IPS-15b (cell line): ENCODE data around the gene SLC34A2.
A peak's percentile ranks its signal among the peaks of the same experiment; 100 is the strongest.
"Not testable (repeated sequence)": the region's sequence is repeated elsewhere in the genome, so short reads cannot be mapped to it uniquely, and the experiment has no call there.

Experiments
- H3K27me3 ChIP-seq: one replicate; pipeline ENCODE4 v1.6.1; 2013; ENCODE audit warnings: low read length; ENCODE audit not compliant: control insufficient read depth, insufficient read depth
- H3K36me3 ChIP-seq: one replicate; pipeline ENCODE4 v1.6.1; 2013; ENCODE audit warnings: low read length; ENCODE audit not compliant: control insufficient read depth, insufficient read depth
- H3K4me1 ChIP-seq: one replicate; pipeline ENCODE4 v1.6.1; 2013; ENCODE audit warnings: mild to moderate bottlenecking, low read length; ENCODE audit not compliant: control insufficient read depth, insufficient read depth
- H3K4me3 ChIP-seq: one replicate; pipeline ENCODE4 v1.5.1; 2013; ENCODE audit warnings: low read depth, low read length
- H3K9ac ChIP-seq: one replicate; pipeline ENCODE4 v1.6.1; 2013; ENCODE audit warnings: low read depth, mild to moderate bottlenecking, low read length
- H3K9me3 ChIP-seq: one replicate; pipeline ENCODE4 v1.6.1; 2013; ENCODE audit warnings: mild to moderate bottlenecking, low read length; ENCODE audit not compliant: control insufficient read depth, insufficient read depth

Gene SLC34A2

DNA sequence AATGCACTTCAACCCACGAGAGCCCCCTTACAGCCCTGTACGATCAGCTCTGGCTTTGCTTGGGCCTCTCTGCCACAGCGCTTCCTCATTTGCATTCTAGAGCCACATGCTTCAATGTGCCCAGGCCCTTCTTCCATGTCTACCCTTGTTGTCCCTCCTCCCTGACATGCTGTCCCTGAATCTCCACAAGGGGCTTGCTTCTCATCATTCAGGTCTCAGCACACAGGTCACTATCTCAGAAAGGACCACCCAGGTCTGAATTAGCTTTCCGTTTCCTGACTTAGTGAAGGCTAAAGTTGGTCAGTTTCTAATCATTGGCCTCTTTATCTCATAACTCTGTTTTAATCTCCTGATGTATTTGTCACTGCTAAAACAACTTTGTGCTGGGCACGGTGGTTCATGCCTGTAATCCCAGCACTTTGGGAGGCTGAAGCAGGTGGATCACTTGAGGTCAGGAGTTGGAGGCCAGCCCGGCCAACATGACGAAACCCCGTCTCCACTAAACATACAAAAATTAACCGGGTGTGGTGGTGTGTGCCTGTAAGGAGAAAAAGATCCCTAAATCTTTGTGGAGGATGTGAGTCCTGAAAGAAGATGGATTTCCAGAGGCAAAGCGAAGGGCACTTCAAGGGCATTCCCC lies 17.9 kb upstream of the SLC34A2 start:
- H3K27me3 ChIP-seq = no peaks in the 10 kb centered on the region
- H3K36me3 ChIP-seq = no peaks in the 10 kb centered on the region
- no peak overlapping the region for H3K9ac ChIP-seq
- H3K4me3 ChIP-seq = no peak overlapping the region
- H3K4me1 ChIP-seq = no peaks in the 10 kb centered on the region
- no peaks in the 10 kb centered on the region for H3K9me3 ChIP-seq

GRCh38 chr4:25638221-25638601 lies 17.4 kb upstream of the SLC34A2 start:
- H3K9ac ChIP-seq = no peak overlapping the region
- H3K36me3 ChIP-seq = no peaks in the 10 kb centered on the region
- H3K4me3 ChIP-seq = no peak overlapping the region
- H3K4me1 ChIP-seq = no peaks in the 10 kb centered on the region
- H3K27me3 ChIP-seq = no peaks in the 10 kb centered on the region
- H3K9me3 ChIP-seq = no peaks in the 10 kb centered on the region

GRCh38 chr4:25638806-25639205 lies 16.8 kb upstream of the SLC34A2 start:
- H3K36me3 ChIP-seq = no peaks in the 10 kb centered on the region
- no peaks in the 10 kb centered on the region for H3K27me3 ChIP-seq
- no peak overlapping the region for H3K9ac ChIP-seq
- H3K9me3 ChIP-seq = no peaks in the 10 kb centered on the region
- no peaks in the 10 kb centered on the region for H3K4me1 ChIP-seq
- H3K4me3 ChIP-seq = no peak overlapping the region

DNA sequence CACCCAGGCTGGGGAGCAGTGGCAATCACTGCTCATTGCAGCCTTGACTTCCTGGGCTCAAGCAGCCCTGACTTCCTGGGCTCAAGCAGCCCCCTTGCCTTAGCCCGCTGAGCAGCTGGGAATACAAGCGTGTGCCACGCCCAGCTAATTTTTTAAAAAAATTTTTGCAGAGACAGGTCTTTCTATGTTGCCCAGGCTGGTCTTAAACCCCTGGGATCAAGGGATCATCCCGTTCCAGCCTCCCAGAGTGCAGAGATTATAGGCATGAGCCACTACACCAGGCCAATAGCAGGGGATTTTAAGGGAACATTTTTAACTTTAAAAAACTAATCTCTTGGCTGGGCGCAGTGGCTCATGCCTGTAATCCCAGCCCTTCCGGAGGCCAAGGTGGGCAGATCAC lies 5.3 kb upstream of the SLC34A2 start:
- Histone ChIP-seq H3K4me3 (no peak overlapping the region), H3K36me3 (no peaks in the 10 kb centered on the region), H3K9ac (no peak overlapping the region), H3K9me3 (no peaks in the 10 kb centered on the region), H3K27me3 (peaks cover 19% of the 10 kb centered on the region), H3K4me1 (peaks cover 7% of the 10 kb centered on the region)

DNA sequence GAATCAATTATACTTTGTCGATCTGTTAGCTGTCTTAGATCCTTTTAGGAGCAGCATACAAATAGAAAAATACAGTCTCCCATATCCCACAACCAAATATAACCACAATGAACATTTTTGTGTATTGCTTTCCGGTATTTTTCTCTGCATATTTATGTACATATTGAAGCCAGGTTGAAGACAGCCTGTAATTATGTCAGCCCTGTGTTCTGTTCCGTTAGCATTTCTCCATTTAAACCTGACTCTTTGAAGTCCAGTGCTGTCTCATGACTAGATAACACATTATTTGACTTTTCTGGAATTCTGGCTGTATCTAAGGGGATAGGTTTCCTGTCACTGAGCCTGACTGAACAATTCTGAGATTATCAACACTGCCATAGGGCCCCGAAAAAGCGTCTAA lies 4.0 kb upstream of the SLC34A2 start:
- Histone ChIP-seq H3K4me3 (no peak overlapping the region), H3K4me1 (peaks cover 7% of the 10 kb centered on the region), H3K9ac (no peak overlapping the region), H3K9me3 (no peaks in the 10 kb centered on the region), H3K36me3 (no peaks in the 10 kb centered on the region), H3K27me3 (peaks cover 29% of the 10 kb centered on the region)

DNA sequence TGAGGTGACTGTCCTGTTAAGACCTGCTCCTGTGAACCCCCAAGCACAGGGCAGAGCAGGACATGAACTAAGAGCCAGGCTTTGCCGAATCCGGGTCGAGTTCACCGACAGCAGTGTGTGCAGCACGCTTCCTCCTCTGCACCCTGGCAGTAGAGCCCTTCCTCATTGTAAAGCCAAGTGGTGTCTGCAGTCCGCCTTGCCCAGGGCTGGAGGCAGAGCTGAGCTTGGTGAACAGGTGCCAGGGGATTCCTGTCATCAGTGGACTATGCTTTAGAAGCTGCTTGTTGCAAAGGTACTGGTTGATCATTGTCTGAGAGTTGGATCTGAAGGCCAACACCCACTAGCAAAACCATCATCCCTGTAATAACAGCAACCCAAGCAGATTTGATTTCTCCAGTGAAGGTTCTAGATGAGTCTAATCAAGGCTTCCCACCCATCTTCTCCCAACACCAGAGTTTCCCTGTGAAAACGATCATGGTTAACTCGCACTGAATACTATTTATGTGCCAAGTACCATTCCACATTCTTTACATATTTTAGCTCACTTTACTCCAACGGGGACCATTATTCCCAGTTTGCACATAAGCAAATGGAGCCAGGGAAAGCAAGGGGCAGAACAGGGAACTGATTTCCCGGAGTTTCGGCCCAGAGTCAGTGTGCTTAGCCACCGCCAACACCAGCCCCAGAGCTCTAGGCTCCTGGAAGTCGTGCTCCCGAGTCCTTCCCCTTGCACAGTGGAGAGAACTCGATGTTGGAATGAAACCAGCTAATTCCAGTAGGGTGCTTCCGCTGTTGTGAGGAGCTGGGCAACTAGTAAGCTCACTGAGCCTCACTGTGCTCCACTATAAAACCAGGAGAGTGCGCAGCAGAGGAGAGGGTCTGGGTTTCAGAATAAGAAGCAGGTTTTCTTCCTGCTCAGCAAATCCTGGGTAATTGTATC lies 1.4 kb upstream of the SLC34A2 start:
- Histone ChIP-seq H3K27me3 (peaks cover 44% of the 10 kb centered on the region), H3K9ac (no peak overlapping the region), H3K4me3 (peak overlapping the region; percentile 31), H3K4me1 (peaks cover 7% of the 10 kb centered on the region), H3K36me3 (no peaks in the 10 kb centered on the region), H3K9me3 (no peaks in the 10 kb centered on the region)

DNA sequence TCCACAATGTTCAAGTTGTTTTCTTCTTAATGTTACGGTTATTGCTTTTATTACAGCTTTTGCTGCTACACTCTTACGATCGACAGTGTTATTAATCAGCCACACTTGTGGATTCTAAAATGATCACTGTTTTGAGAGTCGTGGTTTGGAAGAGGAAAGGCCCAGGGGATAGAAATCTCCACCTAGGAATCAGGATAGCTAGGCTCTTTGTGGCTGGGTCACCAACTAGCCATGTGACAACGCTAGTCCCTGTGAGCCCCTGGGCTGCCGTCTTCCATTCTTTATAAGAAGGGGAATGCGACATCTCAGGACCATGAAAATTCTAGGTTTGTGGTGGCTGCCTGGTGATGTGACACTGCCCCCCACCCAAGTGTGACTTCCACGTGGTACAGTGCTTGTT lies 380 bp downstream of the SLC34A2 start:
- H3K9me3 ChIP-seq = no peaks in the 10 kb centered on the region
- H3K27me3 ChIP-seq = peaks cover 44% of the 10 kb centered on the region
- H3K4me3 ChIP-seq = peak overlapping the region; percentile 31
- peaks cover 7% of the 10 kb centered on the region for H3K4me1 ChIP-seq
- H3K36me3 ChIP-seq = no peaks in the 10 kb centered on the region
- H3K9ac ChIP-seq = no peak overlapping the region

GRCh38 chr4:25658357-25658771 lies 2.7 kb downstream of the SLC34A2 start:
- peaks cover 7% of the 10 kb centered on the region for H3K4me1 ChIP-seq

DNA sequence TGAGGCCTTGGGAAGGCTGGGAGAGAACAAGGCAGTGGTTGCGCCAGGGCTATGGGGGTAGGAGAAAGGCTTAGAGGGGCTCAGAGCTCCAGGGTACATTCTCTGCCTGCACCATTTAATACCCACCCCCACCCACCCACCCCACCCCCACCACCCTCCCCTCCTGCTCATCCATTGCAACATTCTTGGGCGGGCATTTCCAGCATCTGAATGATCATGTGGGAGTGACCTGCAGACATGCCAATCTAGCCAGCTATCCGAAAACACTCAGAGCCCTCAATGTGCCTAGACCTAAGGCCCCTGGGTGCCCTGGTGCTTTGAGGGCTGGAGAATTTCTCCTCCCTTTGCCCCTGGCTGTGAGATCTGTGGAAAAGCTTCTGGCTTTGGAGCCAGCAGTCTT lies 3.1 kb downstream of the SLC34A2 start:
- Histone ChIP-seq H3K9ac (no peak overlapping the region), H3K4me3 (no peak overlapping the region), H3K36me3 (no peaks in the 10 kb centered on the region), H3K9me3 (no peaks in the 10 kb centered on the region), H3K27me3 (peaks cover 40% of the 10 kb centered on the region), H3K4me1 (peaks cover 7% of the 10 kb centered on the region)

More at GRCh38 chr4:25658357-25658771, 2.7 kb downstream of the SLC34A2 start:
- H3K27me3 ChIP-seq = peaks cover 44% of the 10 kb centered on the region
- no peak overlapping the region for H3K9ac ChIP-seq
- H3K4me3 ChIP-seq = no peak overlapping the region
- H3K36me3 ChIP-seq = no peaks in the 10 kb centered on the region
- no peaks in the 10 kb centered on the region for H3K9me3 ChIP-seq

DNA sequence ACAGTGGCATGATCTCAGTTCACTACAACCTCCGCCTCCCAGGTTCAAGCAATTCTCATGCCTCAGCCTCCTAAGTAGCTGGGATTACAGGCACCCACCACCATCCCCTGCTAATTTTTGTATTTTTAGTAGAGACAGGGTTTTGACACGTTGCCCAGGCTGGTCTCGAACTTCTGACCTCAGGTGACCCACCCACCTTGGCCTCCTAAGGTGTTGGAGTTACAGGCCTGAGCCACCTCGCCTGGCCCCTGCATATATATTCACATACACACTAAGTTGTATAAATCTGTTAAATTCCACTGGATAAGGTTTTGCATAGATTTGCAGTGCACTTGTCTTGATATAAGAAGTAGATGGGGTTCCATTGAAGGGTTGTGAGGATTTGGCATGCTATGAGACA lies 5.8 kb downstream of the SLC34A2 start:
- not testable (repeated sequence) for H3K9ac ChIP-seq, H3K4me3 ChIP-seq, H3K9me3 ChIP-seq, H3K36me3 ChIP-seq, H3K4me1 ChIP-seq
- peaks cover 17% of the 10 kb centered on the region for H3K27me3 ChIP-seq

- H3K36me3 ChIP-seq = no peaks in the 10 kb centered on the region
- no peak overlapping the region for H3K4me3 ChIP-seq
- no peak overlapping the region for H3K9ac ChIP-seq
- no peaks in the 10 kb centered on the region for H3K4me1 ChIP-seq
- H3K27me3 ChIP-seq = peaks cover 9% of the 10 kb centered on the region
- H3K9me3 ChIP-seq = no peaks in the 10 kb centered on the region
Observed at GRCh38 chr4:25662306-25662705, 6.7 kb downstream of the SLC34A2 start.

- H3K9ac ChIP-seq = no peak overlapping the region
- no peak overlapping the region for H3K4me3 ChIP-seq
- no peaks in the 10 kb centered on the region for H3K9me3 ChIP-seq
- no peaks in the 10 kb centered on the region for H3K4me1 ChIP-seq
- H3K36me3 ChIP-seq = no peaks in the 10 kb centered on the region
- H3K27me3 ChIP-seq = no peaks in the 10 kb centered on the region
Observed at GRCh38 chr4:25663781-25664180, 8.1 kb downstream of the SLC34A2 start.
